Stimulated activated naive CD8-positive, alpha-beta T cell treated with anti-CD3 and anti-CD28 coated beads, Interleukin-15, Interleukin-2, amounts not matched to agents 100 ng/mL and 50 ng/mL, for 24 hours (primary cell): ENCODE results near the gene COA4.
A peak's percentile ranks its signal among the peaks of the same experiment; 100 is the strongest.

Experiments used
- H3K27ac Mint-ChIP-seq: one replicate; pipeline ENCODE4 v1.8.0; 2021; ENCODE audit warnings: mild to moderate bottlenecking, mixed read lengths
- H3K27me3 Mint-ChIP-seq: one replicate; pipeline ENCODE4 v1.8.0; 2021; ENCODE audit warnings: mixed read lengths
- H3K36me3 Mint-ChIP-seq: one replicate; pipeline ENCODE4 v1.8.0; 2021; ENCODE audit warnings: low read depth, mixed read lengths
- H3K4me1 Mint-ChIP-seq: one replicate; pipeline ENCODE4 v1.8.0; 2021; ENCODE audit warnings: low read depth, mixed read lengths
- H3K4me3 Mint-ChIP-seq: one replicate; pipeline ENCODE4 v1.8.0; 2021; ENCODE audit warnings: mild to moderate bottlenecking, mixed read lengths
- H3K9me3 Mint-ChIP-seq: one replicate; pipeline ENCODE4 v1.8.0; 2021; ENCODE audit warnings: mixed read lengths

The COA4 gene

GRCh38 chr11:73839123-73839457 lies 37.6 kb downstream of the COA4 start:
- H3K27me3 Mint-ChIP-seq = no peaks in the 10 kb centered on the region
- H3K4me1 Mint-ChIP-seq = no peaks in the 10 kb centered on the region
- H3K27ac Mint-ChIP-seq = peak overlapping the region; percentile 33
- H3K36me3 Mint-ChIP-seq = peaks cover 20% of the 10 kb centered on the region
- H3K9me3 Mint-ChIP-seq = no peaks in the 10 kb centered on the region
- no peak overlapping the region for H3K4me3 Mint-ChIP-seq

DNA sequence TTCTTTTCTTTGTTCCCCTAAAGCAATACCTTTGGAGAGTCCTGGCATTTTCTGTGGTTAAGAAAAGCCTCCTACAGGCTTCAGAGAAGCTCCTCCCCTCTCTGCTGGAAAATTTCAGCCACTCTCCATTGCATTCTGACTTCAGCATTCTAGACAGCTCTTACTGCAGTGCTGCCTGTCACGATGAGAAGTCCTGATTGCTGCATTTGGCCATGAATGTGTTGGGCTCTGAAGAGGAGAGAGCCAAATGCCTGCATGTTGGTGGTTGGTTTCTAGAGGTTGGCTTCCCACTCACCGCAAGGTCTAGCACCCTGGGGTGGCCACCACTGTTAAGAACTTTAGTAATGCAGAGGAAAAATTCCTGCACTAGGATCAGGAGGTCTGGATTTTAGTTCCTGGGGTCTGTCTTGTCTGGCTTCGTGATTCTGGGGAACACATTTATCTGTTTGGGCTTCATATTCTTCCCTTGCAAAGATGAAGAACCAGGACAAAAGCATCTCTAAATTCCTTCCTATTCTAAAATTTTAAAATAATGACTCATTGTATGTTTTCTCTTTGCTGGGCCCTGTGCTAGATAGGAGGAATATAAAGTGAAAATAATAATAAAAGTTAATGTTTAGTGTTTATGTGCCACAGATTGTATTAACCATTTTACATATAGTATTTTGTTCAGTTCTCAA lies 38.1 kb downstream of the COA4 start:
- no peak overlapping the region for H3K4me3 Mint-ChIP-seq
- no peaks in the 10 kb centered on the region for H3K9me3 Mint-ChIP-seq
- no peaks in the 10 kb centered on the region for H3K27me3 Mint-ChIP-seq
- no peaks in the 10 kb centered on the region for H3K4me1 Mint-ChIP-seq
- H3K36me3 Mint-ChIP-seq = peaks cover 19% of the 10 kb centered on the region
- H3K27ac Mint-ChIP-seq = no peak overlapping the region

DNA sequence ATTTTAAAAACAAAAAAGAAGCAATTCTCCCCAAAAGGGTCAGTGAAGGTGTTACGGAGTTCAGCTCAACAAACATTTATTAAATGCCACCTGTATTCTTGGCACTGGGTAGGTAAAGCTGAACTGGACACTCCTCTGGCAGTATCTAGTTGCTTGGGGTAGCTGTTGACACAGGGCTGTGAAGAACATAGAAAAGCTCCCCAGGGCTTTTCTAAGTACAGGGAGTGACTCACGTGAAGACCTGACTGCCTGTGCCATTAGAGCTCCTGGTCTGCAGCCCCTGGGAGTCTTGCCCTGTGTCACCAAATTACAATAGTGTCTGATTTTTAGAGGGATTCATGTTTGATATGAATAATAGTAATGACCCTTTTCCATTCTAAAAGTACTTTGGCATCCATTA lies 43.6 kb downstream of the COA4 start:
- Mint-ChIP-seq H3K36me3 (peaks cover 25% of the 10 kb centered on the region), H3K4me1 (no peaks in the 10 kb centered on the region), H3K9me3 (no peaks in the 10 kb centered on the region), H3K4me3 (no peak overlapping the region), H3K27me3 (no peaks in the 10 kb centered on the region), H3K27ac (no peak overlapping the region)

- no peaks in the 10 kb centered on the region for H3K9me3 Mint-ChIP-seq
- peaks cover 30% of the 10 kb centered on the region for H3K36me3 Mint-ChIP-seq
- no peak overlapping the region for H3K4me3 Mint-ChIP-seq
- H3K4me1 Mint-ChIP-seq = no peaks in the 10 kb centered on the region
- H3K27ac Mint-ChIP-seq = no peak overlapping the region
- H3K27me3 Mint-ChIP-seq = no peaks in the 10 kb centered on the region
These were observed 46.4 kb downstream of the COA4 start for GRCh38 chr11:73830261-73830660.
